HFF-Myc (cell line): ENCODE measurements around the gene VWA5A.
"Not testable (repeated sequence)": the region's sequence is repeated elsewhere in the genome, so short reads cannot be mapped to it uniquely, and the experiment has no call there.

Experiments used
- DNase-seq: peaks from one replicate; pipeline ENCODE4 v3.0.0-alpha.2; 2011; ENCODE audit warnings: low read depth; ENCODE audit errors: extremely low read depth
- H3K4me3 ChIP-seq: replicated peaks from 2 replicates; pipeline ENCODE4 v1.5.1; 2011; ENCODE audit warnings: low read depth, mild to moderate bottlenecking, control low read depth, low read length
- TF ChIP-seq, protein P1 (sequence below): IDR thresholded peaks from 2 replicates; pipeline ENCODE4 v1.5.1; 2012; ENCODE audit warnings: mild to moderate bottlenecking, low read depth, low read length, control low read depth; ENCODE audit errors: missing control alignments

Gene VWA5A

DNA sequence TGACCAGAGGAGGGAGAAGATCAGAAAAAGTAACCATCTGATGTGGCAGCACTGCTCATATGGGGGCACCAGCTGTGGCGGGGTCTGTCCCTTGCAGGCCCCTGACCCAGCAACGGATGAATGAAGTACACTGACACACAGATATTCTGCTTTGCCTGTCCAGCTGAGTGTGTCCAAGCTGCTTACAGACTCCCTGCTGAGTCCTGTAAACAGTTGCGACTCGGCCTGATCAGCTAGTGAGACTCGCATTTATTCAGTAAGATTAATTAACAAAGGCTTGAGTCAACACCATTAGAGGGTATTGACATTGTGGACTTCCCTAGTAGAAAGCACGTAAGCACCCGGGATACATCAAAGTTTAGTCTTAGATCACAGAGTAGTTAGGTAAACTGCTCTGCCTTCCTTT lies 52.6 kb downstream of the VWA5A start:
- no peak for DNase-seq
- TF ChIP-seq, protein P1, sequence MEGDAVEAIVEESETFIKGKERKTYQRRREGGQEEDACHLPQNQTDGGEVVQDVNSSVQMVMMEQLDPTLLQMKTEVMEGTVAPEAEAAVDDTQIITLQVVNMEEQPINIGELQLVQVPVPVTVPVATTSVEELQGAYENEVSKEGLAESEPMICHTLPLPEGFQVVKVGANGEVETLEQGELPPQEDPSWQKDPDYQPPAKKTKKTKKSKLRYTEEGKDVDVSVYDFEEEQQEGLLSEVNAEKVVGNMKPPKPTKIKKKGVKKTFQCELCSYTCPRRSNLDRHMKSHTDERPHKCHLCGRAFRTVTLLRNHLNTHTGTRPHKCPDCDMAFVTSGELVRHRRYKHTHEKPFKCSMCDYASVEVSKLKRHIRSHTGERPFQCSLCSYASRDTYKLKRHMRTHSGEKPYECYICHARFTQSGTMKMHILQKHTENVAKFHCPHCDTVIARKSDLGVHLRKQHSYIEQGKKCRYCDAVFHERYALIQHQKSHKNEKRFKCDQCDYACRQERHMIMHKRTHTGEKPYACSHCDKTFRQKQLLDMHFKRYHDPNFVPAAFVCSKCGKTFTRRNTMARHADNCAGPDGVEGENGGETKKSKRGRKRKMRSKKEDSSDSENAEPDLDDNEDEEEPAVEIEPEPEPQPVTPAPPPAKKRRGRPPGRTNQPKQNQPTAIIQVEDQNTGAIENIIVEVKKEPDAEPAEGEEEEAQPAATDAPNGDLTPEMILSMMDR, result no peak
- H3K4me3 ChIP-seq, result no peak overlapping the region

DNA sequence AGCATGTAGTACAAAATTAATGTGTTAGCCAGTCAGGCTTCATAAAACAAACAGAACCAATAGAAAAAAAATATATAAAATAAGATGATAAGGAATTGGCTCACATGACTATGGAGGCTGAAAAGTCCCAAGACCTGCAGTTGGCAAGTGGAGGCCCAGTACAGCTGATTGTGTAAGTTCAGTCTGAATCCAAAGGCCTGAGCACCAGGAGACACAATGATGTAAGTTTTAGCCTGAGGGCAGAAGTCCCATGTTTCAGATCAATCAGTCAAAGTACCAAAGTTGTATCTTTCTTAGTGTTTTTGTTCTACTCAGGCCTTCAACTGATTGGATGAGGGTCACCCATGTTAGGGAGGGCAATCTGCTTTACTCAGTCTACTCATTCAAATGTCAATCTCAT lies 53.5 kb downstream of the VWA5A start:
- DNase-seq, result no peak
- H3K4me3 ChIP-seq, result no peak overlapping the region
- TF ChIP-seq, protein P1, result no peak

DNA sequence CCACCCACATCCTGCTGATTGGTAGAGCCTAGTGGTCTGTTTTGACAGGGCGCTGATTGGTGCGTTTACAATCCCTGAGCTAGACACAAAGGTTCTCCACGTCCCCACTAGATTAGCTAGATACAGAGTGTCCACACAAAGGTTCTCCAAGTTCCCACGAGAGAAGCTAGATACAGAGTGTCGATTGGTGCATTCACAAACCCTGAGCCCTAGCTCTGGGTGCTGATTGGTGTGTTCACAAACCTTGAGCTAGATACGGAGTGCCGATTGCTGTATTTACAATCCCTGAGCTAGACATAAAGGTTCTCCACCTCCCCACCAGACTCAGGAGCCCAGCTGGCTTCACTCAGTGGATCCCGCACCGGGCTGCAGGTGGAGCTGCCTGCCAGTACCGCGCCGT lies 55.1 kb downstream of the VWA5A start:
- not testable (repeated sequence) for H3K4me3 ChIP-seq, DNase-seq

DNA sequence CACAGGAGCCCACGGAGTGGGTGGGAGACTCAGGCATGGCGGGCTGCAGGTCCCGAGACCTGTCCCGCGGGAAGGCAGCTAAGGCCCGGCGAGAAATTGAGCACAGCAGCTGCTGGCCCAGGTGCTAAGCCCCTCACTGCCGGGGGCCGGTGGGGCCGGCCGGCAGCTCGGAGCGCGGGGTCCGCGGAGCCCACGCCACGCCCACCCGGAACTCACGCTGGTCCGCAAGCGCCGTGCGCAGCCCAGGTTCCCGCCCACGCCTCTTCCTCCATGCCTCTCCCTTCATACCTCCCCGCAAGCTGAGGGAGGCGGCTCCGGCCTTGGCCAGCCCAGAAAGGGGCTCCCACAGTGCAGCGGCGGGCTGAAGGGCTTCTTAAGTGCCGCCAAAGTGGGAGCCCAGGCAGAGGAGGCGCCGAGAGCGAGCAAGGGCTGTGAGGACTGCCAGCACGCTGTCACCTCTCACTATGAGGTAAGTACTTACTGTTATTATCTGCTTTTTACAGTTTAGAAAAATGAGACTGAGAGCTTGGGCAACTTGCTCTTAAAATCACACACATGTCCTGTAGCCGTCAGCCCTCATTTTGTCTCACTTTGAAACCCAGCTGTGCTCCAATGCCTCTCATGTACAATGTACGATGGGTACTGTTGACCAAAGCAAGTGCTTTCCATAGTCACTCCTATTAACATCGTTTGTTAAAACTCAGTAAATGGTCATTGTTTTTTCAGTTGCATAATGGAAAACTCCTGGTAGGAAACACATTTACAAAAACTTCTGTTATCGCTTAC lies 55.7 kb downstream of the VWA5A start:
- no peak for DNase-seq
- TF ChIP-seq, protein P1, result no peak
- H3K4me3 ChIP-seq, result no peak overlapping the region

DNA sequence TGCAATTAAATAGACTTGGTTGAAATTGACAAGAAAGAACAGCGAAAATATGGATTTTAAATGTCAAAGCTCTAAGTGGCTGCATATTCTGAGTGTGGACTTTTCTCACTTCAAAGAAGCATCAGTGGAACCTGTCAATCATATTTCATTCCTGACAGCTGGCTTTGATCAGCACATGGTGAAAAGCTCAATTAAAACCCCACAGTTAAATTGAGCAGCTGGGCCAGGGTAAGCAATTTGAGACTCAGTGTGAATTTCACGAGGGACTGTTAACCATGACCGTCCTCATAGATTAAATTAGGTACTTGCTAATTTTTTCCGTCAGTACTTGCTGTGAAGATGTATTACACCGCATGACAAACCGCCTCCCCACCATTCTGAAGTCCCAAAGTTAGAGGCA lies 56.9 kb downstream of the VWA5A start:
- TF ChIP-seq, protein P1, result no peak
- H3K4me3 ChIP-seq, result no peak overlapping the region
- no peak for DNase-seq

DNA sequence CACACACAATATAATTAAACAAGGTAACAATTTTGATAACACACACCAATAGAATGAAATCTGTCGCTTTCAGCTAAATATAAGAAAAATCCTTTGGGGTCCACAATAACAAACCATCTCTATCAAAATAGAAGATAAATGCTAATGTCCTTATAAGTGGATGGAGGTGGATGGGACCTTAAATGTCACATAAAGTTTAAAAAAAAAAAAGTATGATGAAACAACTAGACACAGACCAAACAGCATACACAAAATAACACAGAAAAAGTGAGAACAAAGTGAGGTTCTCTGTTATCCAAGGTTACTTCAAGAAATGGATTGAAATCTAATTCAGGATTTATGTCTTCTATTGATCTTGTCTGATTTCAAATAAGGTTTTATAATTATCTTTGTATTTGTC lies 57.3 kb downstream of the VWA5A start:
- no peak overlapping the region for H3K4me3 ChIP-seq
- no peak for DNase-seq
- TF ChIP-seq, protein P1, result no peak

DNA sequence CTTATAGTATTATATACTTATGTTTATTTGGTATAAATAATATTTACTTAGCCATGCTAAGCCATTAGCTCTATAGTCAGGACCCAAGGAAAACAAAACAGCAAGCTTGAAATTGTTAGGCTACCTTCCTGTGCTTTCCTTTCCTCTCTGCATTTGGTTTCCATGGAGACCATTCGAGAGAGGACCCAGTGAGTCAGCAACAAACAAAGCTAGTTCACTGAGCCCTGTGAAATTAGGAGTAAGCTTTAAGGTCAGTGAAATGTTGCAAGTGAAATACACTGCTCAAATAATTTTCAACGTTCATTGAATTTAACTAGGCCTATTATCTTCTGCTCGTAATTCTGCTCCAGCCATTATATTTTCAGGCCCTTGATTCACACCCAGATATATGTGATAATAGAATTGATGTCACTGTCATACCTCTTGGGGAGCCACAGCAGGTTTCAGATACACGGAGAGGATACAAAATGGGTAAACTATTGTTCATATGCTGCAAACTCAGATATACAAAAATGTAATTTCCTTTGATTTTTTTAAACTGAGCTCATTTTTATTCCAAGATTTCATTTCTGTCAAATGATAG lies 58.8 kb downstream of the VWA5A start:
- no peak overlapping the region for H3K4me3 ChIP-seq
- TF ChIP-seq, protein P1, result no peak
- DNase-seq, result no peak
